Prostate gland (tissue), 2 donors: ENCODE measurements around the gene PATE2.

Experiments used
- CTCF ChIP-seq, 4 experiments: fragments of 200-600 bp in 2 of 4; fragments of 450-650 bp in 2 of 4; sonication (generic) in 2 of 4; IDR thresholded peaks; 1 replicate in 3 of 4; 2 replicates in 1 of 4; pipeline ENCODE4 v1.5.1; 2016 to 2019; ENCODE audit warnings: antibody characterized with exemption in 4 of 4, mild to moderate bottlenecking in 2 of 4, moderate library complexity in 2 of 4
- POLR2A ChIP-seq: fragments of 450-650 bp; IDR thresholded peaks from one replicate; pipeline ENCODE4 v1.6.1; 2016; ENCODE audit warnings: antibody characterized with exemption, mild to moderate bottlenecking
- POLR2AphosphoS5 ChIP-seq: sonication (generic); formaldehyde crosslinking; IDR thresholded peaks from one replicate; pipeline ENCODE4 v1.6.1; 2017; ENCODE audit warnings: antibody characterized with exemption

- no peak for TF ChIP-seq CTCF (IDR thresholded peaks at IDR 0.05)
- no peak for TF ChIP-seq POLR2A
- TF ChIP-seq POLR2AphosphoS5: no peak
Observed at GRCh38 chr11:125772834-125773505, 5.7 kb downstream of the PATE2 start.
